Esophagus muscularis mucosa (tissue), 4 donors: Measurements from ENCODE around the gene CTSH.

Experiments
- EP300 ChIP-seq: sonication (generic); formaldehyde crosslinking; IDR thresholded peaks from one replicate; pipeline ENCODE4 v1.6.1; 2017; ENCODE audit warnings: antibody characterized with exemption
- POLR2A ChIP-seq: fragments of 450-650 bp; IDR thresholded peaks from one replicate; pipeline ENCODE4 v1.6.1; 2017; ENCODE audit warnings: antibody characterized with exemption, moderate library complexity, mild to moderate bottlenecking, low read depth
- TF ChIP-seq, protein P1 (sequence below), 3 experiments: fragments of 200-600 bp in 2 of 3; fragments of 450-650 bp in 1 of 3; sonication (generic) in 2 of 3; IDR thresholded peaks; one replicate each; pipeline ENCODE4 v1.5.1; 2017 to 2019; ENCODE audit warnings: antibody characterized with exemption in 3 of 3, mild to moderate bottlenecking in 2 of 3, moderate library complexity in 1 of 3

DNA sequence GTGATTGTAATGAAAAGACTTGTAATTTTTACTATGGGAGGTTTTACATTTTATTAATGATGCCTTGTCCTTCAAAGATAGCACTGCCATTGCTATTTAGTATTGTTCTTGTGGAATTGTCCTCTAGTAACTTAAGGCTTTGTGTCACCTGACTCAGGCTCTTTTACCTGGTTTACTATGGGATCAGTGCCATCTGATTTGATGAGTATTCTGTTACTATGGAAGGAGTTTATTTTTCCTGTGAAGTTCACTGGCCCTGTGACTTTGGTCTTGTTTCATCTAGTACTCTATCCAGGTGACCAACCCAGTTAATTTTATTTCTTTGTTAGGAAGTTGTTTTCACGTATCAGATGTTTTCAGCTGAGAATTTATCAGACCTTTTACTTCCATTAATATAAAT lies 63.2 kb downstream of the CTSH start:
- TF ChIP-seq, protein P1, sequence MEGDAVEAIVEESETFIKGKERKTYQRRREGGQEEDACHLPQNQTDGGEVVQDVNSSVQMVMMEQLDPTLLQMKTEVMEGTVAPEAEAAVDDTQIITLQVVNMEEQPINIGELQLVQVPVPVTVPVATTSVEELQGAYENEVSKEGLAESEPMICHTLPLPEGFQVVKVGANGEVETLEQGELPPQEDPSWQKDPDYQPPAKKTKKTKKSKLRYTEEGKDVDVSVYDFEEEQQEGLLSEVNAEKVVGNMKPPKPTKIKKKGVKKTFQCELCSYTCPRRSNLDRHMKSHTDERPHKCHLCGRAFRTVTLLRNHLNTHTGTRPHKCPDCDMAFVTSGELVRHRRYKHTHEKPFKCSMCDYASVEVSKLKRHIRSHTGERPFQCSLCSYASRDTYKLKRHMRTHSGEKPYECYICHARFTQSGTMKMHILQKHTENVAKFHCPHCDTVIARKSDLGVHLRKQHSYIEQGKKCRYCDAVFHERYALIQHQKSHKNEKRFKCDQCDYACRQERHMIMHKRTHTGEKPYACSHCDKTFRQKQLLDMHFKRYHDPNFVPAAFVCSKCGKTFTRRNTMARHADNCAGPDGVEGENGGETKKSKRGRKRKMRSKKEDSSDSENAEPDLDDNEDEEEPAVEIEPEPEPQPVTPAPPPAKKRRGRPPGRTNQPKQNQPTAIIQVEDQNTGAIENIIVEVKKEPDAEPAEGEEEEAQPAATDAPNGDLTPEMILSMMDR (IDR thresholded peaks at IDR 0.05), result no peak
- no peak for TF ChIP-seq POLR2A
- TF ChIP-seq EP300, result no peak
